SK-N-SH (cell line): Measurements from ENCODE around the gene THSD4. TPM values are rescaled to one million over a fixed set of nuclear protein-coding genes. Genes with fewer than 3 reads are reported as not detected.

Source experiments
- CTCF ChIA-PET: fragments of 300-600, 350-600 bp; formaldehyde crosslinking; extraction: SDS; loops from one replicate; lab custom pipeline; 2021; lab: Yijun Ruan, JAX
- POLR2A ChIA-PET: fragments of 350-600 bp; sonication (Branson Sonifier 250); formaldehyde crosslinking; extraction: SDS; loops from one replicate; lab custom pipeline; 2020; ENCODE audit warnings: antibody characterized with exemption, inconsistent platforms; lab: Yijun Ruan, JAX
- DNase-seq: peaks from one replicate; pipeline ENCODE4 v3.0.0; 2012
- H2AFZ ChIP-seq: fragments of 200-600 bp; sonication (generic); 2 replicates; pipeline ENCODE4 v1.8.1; 2016; ENCODE audit warnings: antibody characterized with exemption, mild to moderate bottlenecking, low read depth
- H3F3A ChIP-seq: fragments of 200-600 bp; sonication (generic); replicated peaks from 2 replicates; pipeline ENCODE3; 2016; ENCODE audit warnings: antibody characterized with exemption, mild to moderate bottlenecking; ENCODE audit not compliant: insufficient read depth
- H3K27ac ChIP-seq, 2 experiments: fragments of 200-500 bp in 1 of 2; fragments of 200-600 bp in 1 of 2; sonication (Bioruptor generic) in 1 of 2; sonication (generic), shearing (Covaris generic) in 1 of 2; 2 replicates each; pipeline versions ENCODE4 v1.5.1 to v1.6.1; 2014 to 2016; ENCODE audit warnings: low read depth in 2 of 2, inconsistent platforms in 1 of 2, low read length in 1 of 2, mild to moderate bottlenecking in 1 of 2, mixed read lengths in 1 of 2
- H3K27me3 ChIP-seq: fragments of 200-600 bp; sonication (generic), shearing (Covaris generic); 2 replicates; pipeline ENCODE4 v1.6.1; 2016; ENCODE audit warnings: mixed run types; ENCODE audit not compliant: insufficient read depth
- H3K36me3 ChIP-seq, 2 experiments: fragments of 200-500 bp in 1 of 2; fragments of 200-600 bp in 1 of 2; sonication (Bioruptor generic) in 1 of 2; sonication (generic) in 1 of 2; replicated peaks in 1 of 2; 2 replicates each; pipeline versions ENCODE3 to v1.5.1; 2014 to 2016; ENCODE audit warnings: low read length in 1 of 2, mild to moderate bottlenecking in 1 of 2; ENCODE audit not compliant: insufficient read depth in 2 of 2, control insufficient read depth in 1 of 2
- H3K4me1 ChIP-seq, 2 experiments: fragments of 200-500 bp in 1 of 2; fragments of 200-600 bp in 1 of 2; sonication (Bioruptor generic) in 1 of 2; sonication (generic), shearing (Covaris generic) in 1 of 2; 2 replicates each; pipeline versions ENCODE4 v1.5.1 to v1.6.1; 2014 to 2016; ENCODE audit warnings: low read depth in 1 of 2, low read length in 1 of 2, mixed run types in 1 of 2; ENCODE audit not compliant: insufficient read depth in 2 of 2, control insufficient read depth in 1 of 2
- H3K4me2 ChIP-seq: fragments of 200-600 bp; sonication (generic), shearing (Covaris generic); 2 replicates; pipeline ENCODE4 v1.6.1; 2017; ENCODE audit warnings: mixed run types
- H3K4me3 ChIP-seq, 2 experiments: fragments of 200-500 bp in 1 of 2; fragments of 200-600 bp in 1 of 2; sonication (Bioruptor generic) in 1 of 2; sonication (generic), shearing (Covaris generic) in 1 of 2; 2 replicates each; pipeline versions ENCODE4 v1.5.1 to v1.8.1; 2014 to 2016; ENCODE audit warnings: low read depth in 2 of 2, inconsistent platforms in 1 of 2, low read length in 1 of 2, mild to moderate bottlenecking in 1 of 2, mixed read lengths in 1 of 2, moderate library complexity in 1 of 2
- H3K79me2 ChIP-seq: fragments of 200-600 bp; sonication (generic); 2 replicates; pipeline ENCODE4 v1.8.1; 2017; ENCODE audit warnings: mild to moderate bottlenecking; ENCODE audit not compliant: insufficient read depth
- H3K9ac ChIP-seq: fragments of 200-600 bp; sonication (generic); 2 replicates; pipeline ENCODE4 v1.6.1; 2017; ENCODE audit warnings: mixed run types
- H3K9me2 ChIP-seq: fragments of 200-600 bp; sonication (generic); 2 replicates; pipeline ENCODE4 v1.6.1; 2017; ENCODE audit warnings: mixed run types
- H3K9me3 ChIP-seq: fragments of 200-600 bp; sonication (generic); 2 replicates; pipeline ENCODE4 v1.6.1; 2017; ENCODE audit warnings: mixed run types, mild to moderate bottlenecking, moderate library complexity
- H4K20me1 ChIP-seq: fragments of 200-600 bp; sonication (generic); 2 replicates; pipeline ENCODE4 v1.6.1; 2017; ENCODE audit warnings: mild to moderate bottlenecking, mixed run types; ENCODE audit not compliant: insufficient read depth
- CHD2 ChIP-seq: fragments of 150-350 bp; IDR thresholded peaks from 2 replicates; pipeline ENCODE4 v1.6.1; 2018; ENCODE audit warnings: low read length; ENCODE audit not compliant: partially characterized antibody
- EZH2phosphoT487 ChIP-seq: fragments of 200-600 bp; sonication (generic); IDR thresholded peaks from 2 replicates; pipeline ENCODE4 v1.6.1; 2017; ENCODE audit warnings: low read depth, mixed run types, mild to moderate bottlenecking, antibody characterized with exemption, moderate library complexity, borderline replicate concordance
- FOSL2 ChIP-seq: IDR thresholded peaks from 2 replicates; pipeline ENCODE4 v1.4.0; 2012; ENCODE audit warnings: low read depth, mild to moderate bottlenecking, moderate library complexity, borderline replicate concordance
- FOXM1 ChIP-seq: IDR thresholded peaks from 2 replicates; pipeline ENCODE4 v1.4.0; 2012; ENCODE audit warnings: low read depth, mild to moderate bottlenecking
- GABPA ChIP-seq: IDR thresholded peaks from 2 replicates; pipeline ENCODE4 v1.4.0; 2012; ENCODE audit warnings: low read depth, mild to moderate bottlenecking
- GATA2 ChIP-seq: sonication (generic); formaldehyde crosslinking; IDR thresholded peaks from 2 replicates; pipeline ENCODE4 v1.5.0; 2020; ENCODE audit warnings: mild to moderate bottlenecking, missing genetic modification reagents
- JUND ChIP-seq: IDR thresholded peaks from 2 replicates; pipeline ENCODE4 v1.4.0; 2012
- MEF2A ChIP-seq: IDR thresholded peaks from 2 replicates; pipeline ENCODE4 v1.4.0; 2012; ENCODE audit warnings: low read depth, borderline replicate concordance
- TCF12 ChIP-seq: IDR thresholded peaks from 2 replicates; pipeline ENCODE4 v1.4.0; 2012
- WGBS: methylation state at CpG from one replicate; pipeline ENCODE4 v1.1.6; 2017; ENCODE audit warnings: low lambda C conversion rate; 5-methylcytosine and 5-hydroxymethylcytosine counted together
- polyA plus RNA-seq, 3 experiments: library from polyadenylated mRNA; depleted of rRNA; stranded (reverse); fragments of >200 nt; gene quantifications; 2 replicates each; pipeline ENCODE4 v1.2.3, GENCODE V29; 2012
- TF ChIP-seq, protein P1 (sequence below): IDR thresholded peaks from 2 replicates; pipeline ENCODE4 v1.4.0; 2012; ENCODE audit warnings: low read depth, borderline replicate concordance
- TF ChIP-seq, protein P2 (sequence below): fragments of 150-350 bp; IDR thresholded peaks from 2 replicates; pipeline ENCODE4 v1.6.1; 2016; ENCODE audit warnings: mild to moderate bottlenecking, low read depth, low read length
- TF ChIP-seq, protein P3 (sequence below): IDR thresholded peaks from 2 replicates; pipeline ENCODE4; 2012
- TF ChIP-seq, protein P4 (sequence below): IDR thresholded peaks from 2 replicates; pipeline ENCODE4 v1.6.1; 2012; ENCODE audit warnings: mild to moderate bottlenecking, low read depth, low read length, moderate library complexity

Gene THSD4
- polyA plus RNA-seq, 1 of the 3 experiments (the other 2 are of a cell fraction), result 79.1 TPM

DNA sequence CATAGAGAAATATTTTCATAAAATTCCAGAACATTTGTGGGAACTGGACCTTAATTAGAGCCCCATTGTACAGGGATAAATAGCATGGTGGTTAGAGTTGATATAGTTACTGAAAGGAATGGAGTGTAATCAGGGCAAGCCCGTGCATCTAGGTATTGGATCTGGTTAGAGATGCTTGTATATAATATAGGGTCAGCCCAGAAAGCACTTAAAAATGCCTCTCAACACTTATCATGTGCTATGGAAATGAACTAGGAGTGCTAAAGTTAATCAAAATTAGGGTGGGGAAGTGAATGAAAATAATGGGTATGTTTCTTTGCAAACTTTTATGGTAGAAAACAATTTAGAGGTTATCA, 386.8 kb downstream of the THSD4 start:
- Histone ChIP-seq H3K4me1 (no peaks in the 10 kb centered on the region), H3K9me2 (no peaks in the 10 kb centered on the region), H3K27me3 (no peaks in the 10 kb centered on the region), H4K20me1 (no peaks in the 10 kb centered on the region), H3K4me3 (no peak overlapping the region), H3K27ac (no peak overlapping the region), H3K9me3 (0 out of 2 replicates have a peak, but pooled peaks cover 8% of the 10 kb centered on the region), H2AFZ (no peak overlapping the region), H3F3A (no peaks in the 10 kb centered on the region), H3K79me2 (no peaks in the 10 kb centered on the region; the same call in 1 of the 2 replicates), H3K4me2 (no peak overlapping the region), H3K9ac (no peak overlapping the region), H3K36me3 (peaks cover 0 to 5% of the 10 kb centered on the region in 2 experiments)
- WGBS, result 86% methylated on average over 1 of the region's 1 CpG
- TF ChIP-seq, protein P1, sequence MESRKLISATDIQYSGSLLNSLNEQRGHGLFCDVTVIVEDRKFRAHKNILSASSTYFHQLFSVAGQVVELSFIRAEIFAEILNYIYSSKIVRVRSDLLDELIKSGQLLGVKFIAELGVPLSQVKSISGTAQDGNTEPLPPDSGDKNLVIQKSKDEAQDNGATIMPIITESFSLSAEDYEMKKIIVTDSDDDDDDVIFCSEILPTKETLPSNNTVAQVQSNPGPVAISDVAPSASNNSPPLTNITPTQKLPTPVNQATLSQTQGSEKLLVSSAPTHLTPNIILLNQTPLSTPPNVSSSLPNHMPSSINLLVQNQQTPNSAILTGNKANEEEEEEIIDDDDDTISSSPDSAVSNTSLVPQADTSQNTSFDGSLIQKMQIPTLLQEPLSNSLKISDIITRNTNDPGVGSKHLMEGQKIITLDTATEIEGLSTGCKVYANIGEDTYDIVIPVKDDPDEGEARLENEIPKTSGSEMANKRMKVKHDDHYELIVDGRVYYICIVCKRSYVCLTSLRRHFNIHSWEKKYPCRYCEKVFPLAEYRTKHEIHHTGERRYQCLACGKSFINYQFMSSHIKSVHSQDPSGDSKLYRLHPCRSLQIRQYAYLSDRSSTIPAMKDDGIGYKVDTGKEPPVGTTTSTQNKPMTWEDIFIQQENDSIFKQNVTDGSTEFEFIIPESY, result no peak
- TF ChIP-seq, protein P2, sequence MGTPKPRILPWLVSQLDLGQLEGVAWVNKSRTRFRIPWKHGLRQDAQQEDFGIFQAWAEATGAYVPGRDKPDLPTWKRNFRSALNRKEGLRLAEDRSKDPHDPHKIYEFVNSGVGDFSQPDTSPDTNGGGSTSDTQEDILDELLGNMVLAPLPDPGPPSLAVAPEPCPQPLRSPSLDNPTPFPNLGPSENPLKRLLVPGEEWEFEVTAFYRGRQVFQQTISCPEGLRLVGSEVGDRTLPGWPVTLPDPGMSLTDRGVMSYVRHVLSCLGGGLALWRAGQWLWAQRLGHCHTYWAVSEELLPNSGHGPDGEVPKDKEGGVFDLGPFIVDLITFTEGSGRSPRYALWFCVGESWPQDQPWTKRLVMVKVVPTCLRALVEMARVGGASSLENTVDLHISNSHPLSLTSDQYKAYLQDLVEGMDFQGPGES, result no peak
- TF ChIP-seq MEF2A, result no peak
- no peak for TF ChIP-seq GABPA
- TF ChIP-seq, protein P3, sequence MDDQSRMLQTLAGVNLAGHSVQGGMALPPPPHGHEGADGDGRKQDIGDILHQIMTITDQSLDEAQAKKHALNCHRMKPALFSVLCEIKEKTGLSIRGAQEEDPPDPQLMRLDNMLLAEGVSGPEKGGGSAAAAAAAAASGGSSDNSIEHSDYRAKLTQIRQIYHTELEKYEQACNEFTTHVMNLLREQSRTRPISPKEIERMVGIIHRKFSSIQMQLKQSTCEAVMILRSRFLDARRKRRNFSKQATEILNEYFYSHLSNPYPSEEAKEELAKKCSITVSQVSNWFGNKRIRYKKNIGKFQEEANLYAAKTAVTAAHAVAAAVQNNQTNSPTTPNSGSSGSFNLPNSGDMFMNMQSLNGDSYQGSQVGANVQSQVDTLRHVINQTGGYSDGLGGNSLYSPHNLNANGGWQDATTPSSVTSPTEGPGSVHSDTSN, result no peak
- TF ChIP-seq, protein P4, sequence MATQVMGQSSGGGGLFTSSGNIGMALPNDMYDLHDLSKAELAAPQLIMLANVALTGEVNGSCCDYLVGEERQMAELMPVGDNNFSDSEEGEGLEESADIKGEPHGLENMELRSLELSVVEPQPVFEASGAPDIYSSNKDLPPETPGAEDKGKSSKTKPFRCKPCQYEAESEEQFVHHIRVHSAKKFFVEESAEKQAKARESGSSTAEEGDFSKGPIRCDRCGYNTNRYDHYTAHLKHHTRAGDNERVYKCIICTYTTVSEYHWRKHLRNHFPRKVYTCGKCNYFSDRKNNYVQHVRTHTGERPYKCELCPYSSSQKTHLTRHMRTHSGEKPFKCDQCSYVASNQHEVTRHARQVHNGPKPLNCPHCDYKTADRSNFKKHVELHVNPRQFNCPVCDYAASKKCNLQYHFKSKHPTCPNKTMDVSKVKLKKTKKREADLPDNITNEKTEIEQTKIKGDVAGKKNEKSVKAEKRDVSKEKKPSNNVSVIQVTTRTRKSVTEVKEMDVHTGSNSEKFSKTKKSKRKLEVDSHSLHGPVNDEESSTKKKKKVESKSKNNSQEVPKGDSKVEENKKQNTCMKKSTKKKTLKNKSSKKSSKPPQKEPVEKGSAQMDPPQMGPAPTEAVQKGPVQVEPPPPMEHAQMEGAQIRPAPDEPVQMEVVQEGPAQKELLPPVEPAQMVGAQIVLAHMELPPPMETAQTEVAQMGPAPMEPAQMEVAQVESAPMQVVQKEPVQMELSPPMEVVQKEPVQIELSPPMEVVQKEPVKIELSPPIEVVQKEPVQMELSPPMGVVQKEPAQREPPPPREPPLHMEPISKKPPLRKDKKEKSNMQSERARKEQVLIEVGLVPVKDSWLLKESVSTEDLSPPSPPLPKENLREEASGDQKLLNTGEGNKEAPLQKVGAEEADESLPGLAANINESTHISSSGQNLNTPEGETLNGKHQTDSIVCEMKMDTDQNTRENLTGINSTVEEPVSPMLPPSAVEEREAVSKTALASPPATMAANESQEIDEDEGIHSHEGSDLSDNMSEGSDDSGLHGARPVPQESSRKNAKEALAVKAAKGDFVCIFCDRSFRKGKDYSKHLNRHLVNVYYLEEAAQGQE, result no peak
- TF ChIP-seq CHD2, result no peak
- TF ChIP-seq TCF12, result no peak
- no peak for TF ChIP-seq JUND
- no peak for TF ChIP-seq GATA2 (CRISPR knock-in tag)
- TF ChIP-seq FOXM1, result no peak
- TF ChIP-seq EZH2phosphoT487, result no peak
- no peak for TF ChIP-seq FOSL2
- DNase-seq, result no peak
- POLR2A ChIA-PET, result no interaction called here
- CTCF ChIA-PET, result no interaction called here
